ENCODE measurements around the gene ARRB2. TPM values are rescaled to one million over a fixed set of nuclear protein-coding genes. Genes with fewer than 3 reads are reported as not detected.

The ARRB2 gene
- total RNA-seq, 4 donors from 2014 or later: 5.5 to 11.8 (median 7.8) TPM

DNA sequence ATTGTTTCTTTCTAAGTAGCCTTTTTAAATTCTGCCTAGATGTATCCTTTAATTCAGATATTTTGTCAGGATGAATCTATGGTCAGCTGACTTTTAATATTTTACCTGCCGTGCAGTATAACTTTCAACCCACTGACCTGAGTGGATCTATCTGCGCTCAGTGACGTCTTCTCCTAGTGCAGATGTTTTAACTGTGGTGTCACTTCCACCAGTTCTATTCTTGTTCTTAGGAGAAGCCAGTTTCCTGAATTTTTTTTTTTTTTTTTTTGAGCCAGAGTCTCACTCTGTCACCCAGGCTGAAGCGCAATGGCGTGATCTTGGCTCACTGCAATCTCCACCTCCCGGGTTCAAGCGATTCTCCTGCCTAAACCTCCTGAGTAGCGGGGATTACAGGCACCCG, 56.3 kb downstream of the ARRB2 start:
- no peaks in the 10 kb centered on the region for H3K4me1 ChIP-seq
- H3K27me3 ChIP-seq: peaks cover 1 to 5% (median 2%) of the 10 kb centered on the region in 3 donors
- ATAC-seq (no peak), DNase-seq (no peak)
- intact Hi-C loops (cut with DNase I; ENCODE audit: low total_unique reads): no loop called here
- in situ Hi-C loops (cut with MboI; ENCODE audit: low sequenced_read_pairs in 4 of 4): no loop called here
- H3K36me3 ChIP-seq: no peaks in the 10 kb centered on the region
- H3K27ac ChIP-seq: no peak overlapping the region
- no peak overlapping the region for H3K4me3 ChIP-seq
- TF ChIP-seq, protein P1, sequence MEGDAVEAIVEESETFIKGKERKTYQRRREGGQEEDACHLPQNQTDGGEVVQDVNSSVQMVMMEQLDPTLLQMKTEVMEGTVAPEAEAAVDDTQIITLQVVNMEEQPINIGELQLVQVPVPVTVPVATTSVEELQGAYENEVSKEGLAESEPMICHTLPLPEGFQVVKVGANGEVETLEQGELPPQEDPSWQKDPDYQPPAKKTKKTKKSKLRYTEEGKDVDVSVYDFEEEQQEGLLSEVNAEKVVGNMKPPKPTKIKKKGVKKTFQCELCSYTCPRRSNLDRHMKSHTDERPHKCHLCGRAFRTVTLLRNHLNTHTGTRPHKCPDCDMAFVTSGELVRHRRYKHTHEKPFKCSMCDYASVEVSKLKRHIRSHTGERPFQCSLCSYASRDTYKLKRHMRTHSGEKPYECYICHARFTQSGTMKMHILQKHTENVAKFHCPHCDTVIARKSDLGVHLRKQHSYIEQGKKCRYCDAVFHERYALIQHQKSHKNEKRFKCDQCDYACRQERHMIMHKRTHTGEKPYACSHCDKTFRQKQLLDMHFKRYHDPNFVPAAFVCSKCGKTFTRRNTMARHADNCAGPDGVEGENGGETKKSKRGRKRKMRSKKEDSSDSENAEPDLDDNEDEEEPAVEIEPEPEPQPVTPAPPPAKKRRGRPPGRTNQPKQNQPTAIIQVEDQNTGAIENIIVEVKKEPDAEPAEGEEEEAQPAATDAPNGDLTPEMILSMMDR (IDR thresholded peaks at IDR 0.05 in 4 of 5, conservative IDR thresholded peaks at IDR 0.05 in 1 of 5): no peak
- TF ChIP-seq POLR2A (IDR thresholded peaks at IDR 0.05): no peak
- no peaks in the 10 kb centered on the region for H3K9me3 ChIP-seq

DNA sequence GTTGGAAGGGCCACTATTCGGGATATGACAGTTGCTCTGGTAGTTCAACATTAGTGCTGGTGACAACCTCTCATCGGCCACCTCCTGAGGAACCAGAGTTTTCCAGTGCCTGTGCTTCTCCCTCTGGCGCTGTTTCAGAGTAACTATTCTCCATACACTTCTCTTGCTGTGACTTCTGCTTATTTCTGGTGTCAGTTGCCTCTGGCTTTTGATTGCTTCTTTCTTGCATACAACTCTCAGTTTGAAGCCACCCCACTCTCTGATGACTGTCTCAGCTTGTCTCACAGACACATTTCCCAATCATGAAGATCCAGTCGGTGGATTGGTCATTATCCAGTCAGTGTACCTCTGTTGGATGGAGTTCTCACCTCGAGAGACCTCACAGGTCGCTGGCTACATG, 57.9 kb downstream of the ARRB2 start:
- H3K4me1 ChIP-seq: no peaks in the 10 kb centered on the region
- intact Hi-C loops (cut with DNase I; ENCODE audit: low total_unique reads): no loop called here
- ATAC-seq (no peak), DNase-seq (no peak)
- no peak overlapping the region for H3K27ac ChIP-seq
- TF ChIP-seq, protein P1 (IDR thresholded peaks at IDR 0.05 in 4 of 5, conservative IDR thresholded peaks at IDR 0.05 in 1 of 5): no peak
- no peak for TF ChIP-seq POLR2A (IDR thresholded peaks at IDR 0.05)
- no peaks in the 10 kb centered on the region for H3K9me3 ChIP-seq
- no peak overlapping the region for H3K4me3 ChIP-seq
- no peaks in the 10 kb centered on the region for H3K36me3 ChIP-seq
- peaks cover 8 to 12% (median 9%) of the 10 kb centered on the region in 3 donors for H3K27me3 ChIP-seq
- in situ Hi-C loops (cut with MboI; ENCODE audit: low sequenced_read_pairs in 4 of 4): no loop called here

- in situ Hi-C loops (cut with MboI; ENCODE audit: low sequenced_read_pairs in 4 of 4) (no loop called here), intact Hi-C loops (cut with DNase I; ENCODE audit: low total_unique reads) (no loop called here)
- no peaks in the 10 kb centered on the region for H3K9me3 ChIP-seq
- TF ChIP-seq, protein P1 (IDR thresholded peaks at IDR 0.05 in 4 of 5, conservative IDR thresholded peaks at IDR 0.05 in 1 of 5): no peak
- TF ChIP-seq POLR2A (IDR thresholded peaks at IDR 0.05): no peak
- H3K27ac ChIP-seq: no peak overlapping the region
- no peaks in the 10 kb centered on the region for H3K4me1 ChIP-seq
- H3K27me3 ChIP-seq: peaks cover 8 to 12% (median 10%) of the 10 kb centered on the region in 3 donors
- DNase-seq: no peak
- ATAC-seq: no peak
- H3K4me3 ChIP-seq: no peak overlapping the region
- no peaks in the 10 kb centered on the region for H3K36me3 ChIP-seq
Observed at GRCh38 chr17:4769628-4770027, 59.2 kb downstream of the ARRB2 start.

Other genes with a start within 250 kb of the ARRB2 start
- 1 to 10 TPM; 2.7 to 6.2 (median 4.2) TPM for gene SPNS2, start 211.8 kb upstream of the ARRB2 start, total RNA-seq
- gene MYBBP1A, start 155.2 kb upstream of the ARRB2 start, total RNA-seq: 10 to 100 TPM; 42.5 to 60.2 (median 48.9) TPM
- gene GGT6, start 150.1 kb upstream of the ARRB2 start, total RNA-seq: under 1 TPM in 1 of 4 donors, not detected in 3; 0.63 TPM
- gene SMTNL2, start 126.1 kb upstream of the ARRB2 start, total RNA-seq: 100 to 1,000 TPM; 110 to 588 (median 420) TPM
- not detected for gene ALOX15, start 69.0 kb upstream of the ARRB2 start, total RNA-seq
- 10 to 100 TPM; 31.5 to 46.8 (median 35.6) TPM for gene PELP1, start 6.5 kb upstream of the ARRB2 start, total RNA-seq
- 10 to 100 TPM; 29.4 to 58.5 (median 44.8) TPM for gene MED11, start 20.8 kb downstream of the ARRB2 start, total RNA-seq
- not detected for gene ZMYND15, start 29.2 kb downstream of the ARRB2 start, total RNA-seq
- 1 to 10 TPM; 1.2 to 2.1 (median 1.4) TPM for gene CXCL16, start 29.3 kb downstream of the ARRB2 start, total RNA-seq
- gene TM4SF5, start 61.3 kb downstream of the ARRB2 start, total RNA-seq: under 1 TPM in 1 of 4 donors, not detected in 3; 0.64 TPM
- 1 to 10 TPM in 3 of 4 donors, not detected in 1; 1.4 to 7.2 (median 3.8) TPM for gene VMO1, start 75.7 kb downstream of the ARRB2 start, total RNA-seq
- gene GLTPD2, start 78.3 kb downstream of the ARRB2 start, total RNA-seq: under 1 TPM in 1 of 4 donors, not detected in 3; 0.53 TPM
- gene PSMB6, start 85.5 kb downstream of the ARRB2 start, total RNA-seq: 100 to 1,000 TPM; 365 to 662 (median 479) TPM
- gene PLD2, start 96.5 kb downstream of the ARRB2 start, total RNA-seq: 1 to 10 TPM; 2.8 to 5.8 (median 4.2) TPM
- gene MINK1, start 122.7 kb downstream of the ARRB2 start, total RNA-seq: 10 to 100 TPM; 11.7 to 20.2 (median 15.3) TPM
- under 1 TPM in 2 of 4 donors, not detected in 2; 0.10 to 0.33 TPM for gene C17orf107, start 188.9 kb downstream of the ARRB2 start, total RNA-seq
- gene CHRNE, start 192.5 kb downstream of the ARRB2 start, total RNA-seq: 1 to 10 TPM in 1 of 4 donors, under 1 TPM in 2, not detected in 1; 0.33 to 1.9 (median 0.52) TPM
- not detected for gene GP1BA, start 221.6 kb downstream of the ARRB2 start, total RNA-seq
- gene SLC25A11, start 229.4 kb downstream of the ARRB2 start, total RNA-seq: 100 to 1,000 TPM in 2 of 4 donors, 10 to 100 TPM in 2; 52.6 to 106 (median 81.7) TPM
- 10 to 100 TPM; 51.2 to 99.5 (median 75.2) TPM for gene RNF167, start 229.6 kb downstream of the ARRB2 start, total RNA-seq
- gene PFN1, start 237.9 kb downstream of the ARRB2 start, total RNA-seq: 100 to 1,000 TPM; 304 to 750 (median 599) TPM
- gene ENO3, start 240.5 kb downstream of the ARRB2 start, total RNA-seq: 1,000 to 10,000 TPM; 1,434 to 5,473 (median 3,204) TPM